Measurements from ENCODE around the gene TMEM259. TPM values are rescaled to one million over a fixed set of nuclear protein-coding genes. Genes with fewer than 3 reads are reported as not detected.

The TMEM259 gene
- total and polyA plus RNA-seq, 2 of the 13 experiments (the other 11 are each of a cell fraction or from before 2014, with no cell fraction given) = 64.7 to 164 TPM

DNA sequence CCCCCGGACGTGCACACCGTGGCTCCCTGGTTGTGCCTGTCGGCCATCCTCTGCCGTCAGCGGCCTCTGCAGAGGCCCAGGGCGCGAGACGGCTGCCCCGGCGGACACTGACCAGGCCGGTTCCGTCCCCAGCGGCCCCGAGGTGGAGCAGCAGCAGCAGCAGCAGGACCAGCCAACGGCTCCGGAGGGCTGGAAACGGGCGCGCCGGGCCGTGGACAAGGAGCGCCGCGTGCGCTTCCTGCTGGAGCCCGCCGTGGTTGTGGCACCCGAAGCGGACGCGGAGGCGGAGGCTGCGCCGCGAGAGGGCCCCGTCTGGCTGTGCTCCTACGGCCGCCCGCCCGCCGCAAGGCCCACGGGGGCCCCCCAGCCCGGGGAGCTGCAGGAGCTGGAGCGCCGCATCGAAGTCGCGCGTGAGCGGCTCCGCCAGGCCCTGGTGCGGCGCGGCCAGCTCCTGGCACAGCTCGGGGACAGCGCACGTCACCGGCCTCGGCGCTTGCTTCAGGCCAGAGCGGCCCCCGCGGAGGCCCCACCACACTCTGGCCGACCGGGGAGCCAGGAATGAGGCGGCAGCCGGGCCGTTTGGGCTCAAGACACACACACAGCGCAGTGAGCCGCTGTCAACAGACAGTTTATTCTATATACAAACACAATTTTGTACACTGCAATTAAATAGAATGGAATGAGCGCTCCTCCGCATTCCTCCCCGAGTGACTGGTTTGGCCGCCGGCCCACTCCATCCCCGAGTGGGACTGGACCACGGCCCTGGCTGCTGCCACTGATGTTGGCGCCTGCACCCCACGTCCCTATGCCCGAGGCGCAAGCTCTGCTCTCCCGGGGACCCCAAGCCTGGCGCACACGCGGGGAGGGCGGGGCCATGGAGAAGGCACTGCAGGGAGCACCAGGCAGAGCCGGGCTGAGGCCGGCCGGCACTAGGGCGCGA lies 11.6 kb downstream of the TMEM259 start:
- Histone ChIP-seq H3K9ac (ENCODE audit: insufficient read depth, low read depth, low read length) (no peak overlapping the region), H3K9me3 (ENCODE audit: low read length) (no peaks in the 10 kb centered on the region), H4K20me1 (ENCODE audit: insufficient read depth, low read length) (no peaks in the 10 kb centered on the region), H3K27me3 (ENCODE audit: control insufficient read depth in 1 of 2, insufficient read depth in 2 of 2, low read length in 2 of 2) (peaks cover 2 to 8% of the 10 kb centered on the region in 2 experiments), H3K4me3 (replicated peaks in 1 of 3; ENCODE audit: insufficient read depth in 1 of 3, low read depth in 2 of 3, low read length in 3 of 3) (no peak overlapping the region), H3K79me2 (ENCODE audit: insufficient read depth, low read length) (no peaks in the 10 kb centered on the region), H2AFZ (ENCODE audit: low read length) (no peak overlapping the region), H3K36me3 (replicated peaks in 1 of 2; ENCODE audit: control insufficient read depth in 1 of 2, insufficient read depth in 2 of 2, low read length in 2 of 2) (peaks cover 11 to 14% of the 10 kb centered on the region in 2 experiments; a peak in 3 of 5 replicates), H3K4me2 (ENCODE audit: low read depth, low read length) (no peak overlapping the region), H3K4me1 (ENCODE audit: insufficient read depth, low read length) (0 out of 2 replicates have a peak, but pooled peaks cover 5% of the 10 kb centered on the region), H3K27ac (ENCODE audit: extremely low read length, insufficient read depth, low read length) (no peak overlapping the region)
- FAIRE-seq (no peak), DNase-seq (ENCODE audit: low spot score) (no peak), ATAC-seq (no peak)
- in situ Hi-C loops (cut with HindIII; ENCODE audit: extremely low pct_ligation_motif_present, low pct_unique_long_range_greater_than_20kb) = no loop called here
- POLR2A ChIA-PET = no interaction called here
- CTCF ChIA-PET (ENCODE audit: low intra/inter-chr PET ratio, low total read pairs) = no interaction called here
- TF ChIP-seq ZBTB33 (CRISPR knock-in tag; IDR thresholded peaks at IDR 0.05) (peak; percentile 82), AHDC1 (CRISPR knock-in tag; IDR thresholded peaks at IDR 0.05; ENCODE audit: borderline replicate concordance) (no peak), TOE1 (CRISPR knock-in tag; IDR thresholded peaks at IDR 0.05) (no peak), TAF15 (IDR thresholded peaks at IDR 0.05; ENCODE audit: low read depth, low read length, poor library complexity, severe bottlenecking) (no peak), ZNF672 (CRISPR knock-in tag; IDR thresholded peaks at IDR 0.05) (no peak), CREM (IDR thresholded peaks at IDR 0.05) (no peak), CREM (CRISPR knock-in tag; IDR thresholded peaks at IDR 0.05) (no peak), RBFOX2 (IDR thresholded peaks at IDR 0.05; ENCODE audit: low read depth, low read length) (peak; percentile 57), ZFP41 (CRISPR knock-in tag; IDR thresholded peaks at IDR 0.05; ENCODE audit: borderline replicate concordance) (no peak), CEBPB (IDR thresholded peaks at IDR 0.05; ENCODE audit: borderline replicate concordance, low read depth, low read length) (no peak), AGO2 (optimal IDR thresholded peaks at IDR 0.05; ENCODE audit: low read depth, low read length) (peak; percentile 74)
- TF ChIP-seq, protein P1, sequence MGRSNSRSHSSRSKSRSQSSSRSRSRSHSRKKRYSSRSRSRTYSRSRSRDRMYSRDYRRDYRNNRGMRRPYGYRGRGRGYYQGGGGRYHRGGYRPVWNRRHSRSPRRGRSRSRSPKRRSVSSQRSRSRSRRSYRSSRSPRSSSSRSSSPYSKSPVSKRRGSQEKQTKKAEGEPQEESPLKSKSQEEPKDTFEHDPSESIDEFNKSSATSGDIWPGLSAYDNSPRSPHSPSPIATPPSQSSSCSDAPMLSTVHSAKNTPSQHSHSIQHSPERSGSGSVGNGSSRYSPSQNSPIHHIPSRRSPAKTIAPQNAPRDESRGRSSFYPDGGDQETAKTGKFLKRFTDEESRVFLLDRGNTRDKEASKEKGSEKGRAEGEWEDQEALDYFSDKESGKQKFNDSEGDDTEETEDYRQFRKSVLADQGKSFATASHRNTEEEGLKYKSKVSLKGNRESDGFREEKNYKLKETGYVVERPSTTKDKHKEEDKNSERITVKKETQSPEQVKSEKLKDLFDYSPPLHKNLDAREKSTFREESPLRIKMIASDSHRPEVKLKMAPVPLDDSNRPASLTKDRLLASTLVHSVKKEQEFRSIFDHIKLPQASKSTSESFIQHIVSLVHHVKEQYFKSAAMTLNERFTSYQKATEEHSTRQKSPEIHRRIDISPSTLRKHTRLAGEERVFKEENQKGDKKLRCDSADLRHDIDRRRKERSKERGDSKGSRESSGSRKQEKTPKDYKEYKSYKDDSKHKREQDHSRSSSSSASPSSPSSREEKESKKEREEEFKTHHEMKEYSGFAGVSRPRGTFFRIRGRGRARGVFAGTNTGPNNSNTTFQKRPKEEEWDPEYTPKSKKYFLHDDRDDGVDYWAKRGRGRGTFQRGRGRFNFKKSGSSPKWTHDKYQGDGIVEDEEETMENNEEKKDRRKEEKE (IDR thresholded peaks at IDR 0.05) = no peak
- intact Hi-C loops (cut with micrococcal nuclease; ENCODE audit: unreplicated experiment) = no loop called here
- WGBS (ENCODE audit: low lambda C conversion rate) = 97% methylated on average over 40 of the region's 92 CpGs
- no TSS peak for BruUV-seq (replicated peaks)

All from HepG2 (cell line).